ENCODE results near the gene STK16.

STK16 gene

GRCh38 chr2:219214141-219214540 lies 31.1 kb upstream of the STK16 start:
- DNase-seq: no peak

DNA sequence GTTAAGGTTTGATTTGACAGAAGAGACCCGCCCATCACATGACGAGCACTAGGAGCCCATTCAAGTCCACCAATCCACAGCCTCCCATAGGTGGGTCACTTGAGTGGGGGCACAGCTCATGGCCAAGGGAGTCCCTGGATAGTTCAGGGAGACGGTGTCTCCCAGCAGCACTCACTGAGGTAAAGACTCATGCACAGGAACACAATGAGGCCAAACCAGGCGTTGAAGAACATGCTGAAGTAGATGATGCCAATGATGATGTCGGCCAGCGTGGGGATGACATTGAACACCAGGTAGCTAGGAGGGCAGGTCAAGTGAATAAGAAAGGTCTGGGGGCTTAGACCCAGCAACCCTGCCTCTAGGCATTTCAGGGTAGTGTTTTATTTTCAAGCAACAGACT lies 30.5 kb upstream of the STK16 start:
- DNase-seq: no peak

- no peak for DNase-seq
These were observed 29.3 kb upstream of the STK16 start for GRCh38 chr2:219215871-219216534.

- no peak for DNase-seq
These were observed 28.8 kb upstream of the STK16 start for GRCh38 chr2:219216535-219216915.

GRCh38 chr2:219218217-219218731 lies 27.0 kb upstream of the STK16 start:
- peak; percentile 31 for DNase-seq

DNA sequence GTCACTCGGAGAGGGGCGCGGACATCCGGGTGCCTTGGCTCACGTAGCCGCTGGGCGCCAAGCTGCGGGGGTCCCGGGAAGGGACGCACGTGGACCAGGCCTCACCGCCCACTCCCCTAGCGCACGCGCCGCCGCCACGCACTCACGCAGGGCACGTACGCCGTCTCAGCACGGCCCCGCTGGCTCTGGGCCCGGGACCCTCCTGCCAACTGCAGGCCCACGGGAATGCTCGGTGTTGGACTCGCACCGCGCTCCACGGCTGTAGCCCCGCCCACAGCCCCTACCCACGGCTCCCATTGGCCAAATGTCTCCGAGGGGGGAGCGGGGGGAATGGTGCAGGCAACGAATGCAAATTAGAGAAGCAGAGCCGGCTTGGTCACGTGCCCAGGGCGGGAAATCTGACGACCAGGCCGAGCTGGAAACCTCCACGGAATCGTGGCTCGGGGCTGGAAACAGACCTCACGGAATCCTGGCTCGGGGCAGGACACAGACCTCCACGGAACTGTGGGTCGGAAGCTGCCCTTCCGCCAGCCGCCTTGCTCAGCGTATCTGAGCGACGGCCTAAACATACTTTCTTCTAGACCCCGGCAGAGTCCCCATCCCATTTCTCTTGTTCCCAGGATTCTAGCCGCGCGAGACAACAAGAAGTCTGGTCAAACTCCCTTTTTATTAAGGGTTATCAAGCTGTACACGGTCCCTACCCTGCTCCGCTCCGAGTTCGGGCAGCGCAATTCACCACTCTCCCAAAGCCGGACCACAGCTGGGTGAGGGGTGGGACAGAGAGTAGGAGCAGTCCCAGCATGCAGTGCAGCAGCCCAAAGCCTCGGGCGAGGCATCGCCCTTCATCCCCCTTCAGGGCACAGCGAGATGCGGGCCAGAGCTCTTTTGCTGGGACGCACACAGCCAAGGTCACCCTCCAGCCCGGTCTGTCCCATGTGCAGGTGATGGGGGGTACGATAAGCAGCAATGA lies 26.3 kb upstream of the STK16 start, which contains the start of gene ABCB6:
ABCB6 (minus strand) TSS at position 227 of the 970 bp plus-strand sequence. CDS start 285 bp downstream, outside the sequence.
- DNase-seq: peak; percentile 85

DNA sequence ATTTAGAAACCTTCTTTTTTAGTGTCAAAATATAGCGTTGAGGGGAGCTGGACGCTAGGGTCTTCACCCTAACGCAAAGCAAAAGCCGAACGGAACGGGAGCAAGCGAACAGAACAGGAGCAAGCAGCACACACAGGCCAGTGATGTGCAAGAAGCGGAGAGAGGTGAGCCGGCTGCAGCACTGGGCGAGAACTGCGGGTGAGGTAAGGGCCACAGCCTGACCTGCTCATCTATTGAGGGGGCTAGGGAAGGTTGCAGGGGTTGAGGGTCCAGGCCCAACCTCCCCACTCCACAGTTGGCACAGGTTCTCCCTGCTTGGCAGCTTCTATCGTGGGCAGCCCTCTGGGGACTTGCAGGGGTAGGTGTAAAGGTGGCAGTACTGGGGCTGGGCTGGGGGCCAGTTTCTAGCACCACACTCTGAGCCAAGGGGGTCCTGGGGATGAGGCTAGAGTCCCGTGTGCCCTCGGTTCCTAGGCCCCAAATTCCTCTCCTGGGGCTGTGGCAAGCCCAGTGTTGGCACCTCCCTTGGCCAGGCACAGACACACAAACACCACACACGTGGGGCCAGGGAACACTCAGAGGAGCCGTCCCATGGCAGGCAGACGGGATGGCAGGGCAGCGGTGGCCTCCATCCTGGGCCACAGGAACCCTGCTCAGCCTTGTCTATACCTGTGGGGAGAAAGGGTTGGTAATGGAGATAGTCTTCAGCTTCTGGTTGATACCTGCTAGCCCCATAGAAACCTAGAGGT lies 25.3 kb upstream of the STK16 start:
- no peak for DNase-seq

GRCh38 chr2:219220652-219221402 lies 24.5 kb upstream of the STK16 start:
- DNase-seq: no peak

- DNase-seq: no peak
These were observed 23.2 kb upstream of the STK16 start for GRCh38 chr2:219221957-219222518.

DNA sequence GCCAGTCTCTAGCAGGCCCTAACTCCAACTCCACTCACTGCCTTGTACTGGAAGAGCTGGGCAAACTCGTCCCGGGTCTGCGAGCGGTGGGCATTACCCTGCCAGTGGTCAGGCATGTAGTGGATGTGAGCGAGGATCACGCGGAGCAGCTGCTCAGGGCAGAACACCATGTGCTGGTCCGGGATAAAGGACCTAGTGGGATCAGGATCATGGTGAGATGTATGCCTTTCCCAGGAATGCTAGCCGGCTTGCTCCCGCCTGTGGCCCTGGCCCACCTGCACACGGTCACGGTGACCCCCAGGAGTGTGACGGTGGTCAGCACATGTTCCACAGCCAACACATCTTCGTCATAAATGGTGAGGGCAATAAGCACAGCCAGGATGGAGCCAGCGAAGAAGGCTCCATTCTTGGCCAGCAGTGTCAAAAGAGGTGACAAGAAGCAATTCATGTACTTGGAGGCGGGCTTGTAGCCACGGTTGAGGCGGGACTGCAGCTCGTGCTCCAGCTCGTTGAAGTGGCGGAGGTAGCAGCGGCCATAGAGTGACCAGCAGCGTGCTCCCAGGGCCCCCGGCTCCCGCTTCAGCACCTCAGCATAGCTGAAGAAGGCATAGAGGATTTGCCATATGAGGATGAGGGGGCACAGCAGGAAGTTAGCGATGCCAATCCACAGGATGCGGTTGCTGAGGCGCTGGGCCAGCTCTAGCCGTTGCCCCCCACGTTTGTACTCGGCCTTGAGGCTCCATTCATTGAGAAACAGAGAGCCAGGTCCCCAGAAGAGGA lies 21.3 kb upstream of the STK16 start:
- DNase-seq: no peak

DNA sequence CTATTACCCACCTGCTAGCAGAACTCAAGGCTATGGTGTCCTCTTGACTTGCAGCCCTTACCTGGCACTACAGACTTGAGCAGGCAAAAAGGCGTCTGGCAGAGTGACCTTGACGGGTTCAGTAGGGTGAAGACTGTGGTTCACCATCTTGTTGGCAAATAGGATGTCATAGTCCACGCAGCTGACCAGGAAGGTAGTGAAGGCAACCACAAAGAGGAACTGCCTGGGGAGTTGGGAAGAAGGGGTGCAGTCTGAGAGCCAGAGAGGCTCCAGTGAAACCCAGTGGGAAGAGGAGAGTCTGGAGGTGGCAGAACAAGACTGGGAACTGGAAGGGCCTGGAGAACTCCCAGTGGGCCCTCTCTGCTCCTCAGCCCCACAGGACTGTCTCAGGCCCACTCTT lies 19.9 kb upstream of the STK16 start:
- DNase-seq: no peak

DNA sequence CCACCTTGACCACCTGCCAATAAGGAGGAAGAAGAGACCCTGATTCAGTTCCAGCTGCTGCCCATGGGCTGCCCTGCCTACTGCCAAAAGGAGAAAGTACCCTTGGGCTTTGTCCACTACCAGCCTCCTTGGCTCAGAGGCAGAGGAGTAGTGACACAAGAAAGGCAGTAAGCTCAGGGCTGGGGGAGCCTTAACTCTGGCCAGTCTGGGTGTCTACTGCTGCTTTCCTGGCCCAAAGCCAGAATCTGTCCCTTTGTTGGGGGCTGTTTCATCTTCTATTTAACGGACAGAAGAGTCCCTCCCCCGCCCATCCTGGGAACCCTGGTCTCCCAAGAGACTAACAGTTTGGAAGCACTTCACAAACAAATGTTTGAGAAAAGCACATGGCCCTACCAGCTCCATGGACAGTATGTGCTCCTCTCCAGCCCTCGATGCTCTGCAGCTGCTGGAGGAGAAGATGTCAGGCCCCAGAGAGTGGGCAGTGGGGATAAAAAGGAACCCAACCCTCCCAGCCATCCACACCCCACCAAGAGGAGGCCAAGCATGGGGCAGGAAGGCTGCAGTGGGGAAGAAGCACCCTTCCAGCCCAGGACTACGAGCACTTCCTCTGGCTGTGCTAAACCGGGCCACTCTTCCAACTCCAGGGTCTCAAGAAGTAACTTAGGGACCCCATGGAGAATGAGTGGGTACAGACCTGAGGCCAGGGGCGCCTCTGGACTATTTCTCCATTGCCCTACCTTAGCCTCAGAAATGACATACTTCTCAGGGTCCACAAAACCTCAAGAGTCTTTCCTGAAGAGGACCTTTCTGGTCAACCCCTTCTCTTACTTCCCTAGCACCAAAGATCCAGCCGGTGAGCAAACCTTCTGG lies 17.0 kb upstream of the STK16 start:
- DNase-seq: no peak

- DNase-seq: no peak
These were observed 16.4 kb upstream of the STK16 start for GRCh38 chr2:219228911-219229304.

DNA sequence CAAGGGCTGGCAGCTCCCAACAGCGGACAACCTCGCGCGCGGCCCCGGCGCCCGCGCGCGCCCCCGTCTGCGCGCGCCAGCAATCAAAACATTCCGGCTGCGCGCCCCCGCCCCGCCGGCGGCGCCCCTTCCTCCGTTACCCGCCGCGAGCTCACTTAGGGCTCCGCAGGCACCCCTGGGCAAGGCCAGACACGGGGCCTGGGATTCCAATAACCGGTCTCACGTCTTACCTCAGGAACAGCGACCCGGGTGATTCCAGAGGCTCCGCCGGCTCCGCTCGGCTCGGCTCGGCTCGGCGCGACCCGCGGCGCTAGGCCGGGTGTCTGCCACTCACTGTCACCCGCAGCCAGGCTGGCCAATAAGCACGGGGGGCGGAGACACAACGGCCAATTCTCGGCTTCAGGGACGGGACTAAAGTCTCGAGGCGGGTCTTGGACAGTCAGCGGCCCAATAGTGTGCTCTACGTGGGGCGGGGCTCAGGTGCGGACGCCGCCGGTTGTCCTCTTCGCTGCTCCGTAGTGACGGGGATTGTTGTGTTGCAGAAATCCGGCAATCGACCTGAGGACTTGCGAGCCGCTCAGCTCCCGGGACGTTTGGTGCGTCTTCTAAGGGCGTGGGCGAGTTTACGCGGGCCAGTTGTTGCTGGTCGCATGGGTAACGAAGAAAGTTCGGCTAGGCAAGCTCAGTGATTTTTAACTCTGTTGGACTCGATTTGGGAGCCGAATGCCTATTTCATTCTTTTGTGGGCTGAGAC lies 15.8 kb upstream of the STK16 start, which contains the start of the genes ANKZF1 and ATG9A:
ANKZF1 (plus strand) TSS at position 502 of the 754 bp plus-strand sequence. CDS start 452 bp downstream, outside the sequence.
ATG9A (minus strand) TSS at position 332 of the 754 bp plus-strand sequence. CDS start 1,612 bp downstream, outside the sequence.
- peak; percentile 99 for DNase-seq

DNA sequence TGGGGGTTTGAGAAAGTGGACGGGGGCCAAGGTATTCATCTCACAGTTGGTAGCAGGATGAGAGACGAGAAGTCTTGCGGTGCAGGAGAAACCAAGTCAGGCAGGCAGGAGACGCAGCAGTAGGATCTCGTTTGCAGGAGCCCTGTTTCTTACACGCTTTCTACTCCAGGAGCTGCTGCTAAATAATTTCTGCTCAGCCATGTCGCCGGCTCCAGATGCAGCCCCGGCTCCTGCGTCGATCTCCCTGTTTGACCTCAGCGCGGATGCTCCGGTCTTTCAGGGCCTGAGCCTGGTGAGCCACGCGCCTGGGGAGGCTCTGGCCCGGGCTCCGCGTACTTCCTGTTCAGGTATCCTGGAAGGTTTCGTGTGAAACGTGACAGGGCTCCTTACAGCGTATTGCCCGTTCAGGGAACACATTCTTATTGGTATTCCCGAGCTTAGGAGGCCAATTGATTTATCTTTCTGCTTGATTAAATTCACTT lies 15.2 kb upstream of the STK16 start:
- DNase-seq: peak; percentile 32

- DNase-seq: no peak
These were observed 10.9 kb upstream of the STK16 start for GRCh38 chr2:219234331-219234730.

DNA sequence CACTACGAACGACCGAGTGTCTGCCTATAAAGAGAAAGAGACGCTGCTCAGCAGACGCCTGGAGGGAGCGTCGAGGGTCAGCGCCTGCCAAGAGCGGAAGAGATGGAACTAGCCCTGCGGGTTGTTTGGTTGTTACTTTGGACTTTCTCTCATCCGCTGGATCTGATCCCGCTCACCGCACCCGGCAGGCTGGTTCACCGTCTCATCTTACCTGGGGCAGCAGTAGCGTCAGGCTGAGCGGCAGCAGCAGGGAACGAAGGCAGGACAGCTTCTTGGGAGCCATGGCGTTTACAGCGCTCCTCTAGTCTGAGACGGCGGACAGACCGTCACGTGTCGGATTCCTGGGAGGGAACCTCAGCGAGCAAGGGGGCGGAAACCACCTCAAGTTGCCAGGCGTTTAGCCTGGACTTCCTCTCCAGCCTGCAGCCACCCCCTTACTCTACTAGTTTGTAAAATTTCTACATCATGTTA lies 2.0 kb upstream of the STK16 start:
- no peak for DNase-seq

DNA sequence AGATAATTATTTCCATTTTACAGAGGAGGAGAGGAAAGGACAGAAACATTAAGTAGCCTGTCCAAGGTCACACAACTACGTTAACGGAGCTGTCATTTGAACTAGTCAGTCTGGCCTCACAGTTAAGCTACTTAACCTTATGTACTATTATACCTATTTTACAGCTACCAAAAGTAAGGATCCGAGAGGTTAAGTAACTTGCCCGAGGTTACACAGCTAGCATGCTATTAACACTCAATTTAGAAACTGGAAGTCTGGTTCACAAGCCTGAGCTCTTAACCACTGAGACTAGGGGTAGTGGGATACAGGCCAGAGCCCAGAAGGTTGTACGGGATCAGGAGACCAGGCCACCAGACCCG lies 511 bp upstream of the STK16 start:
- no peak for DNase-seq

GRCh38 chr2:219245899-219246230 lies 586 bp downstream of the STK16 start:
- no peak for DNase-seq

Data from stimulated activated naive CD4-positive, alpha-beta T cell treated with Interleukin-2 at 50 U/mL for 16 hours (primary cell).